Esophagus (tissue), 2 donors: ENCODE results near the gene MTRFR. TPM values are rescaled to one million over a fixed set of nuclear protein-coding genes. Genes with fewer than 3 reads are reported as not detected.

Experiments used
- H3K27ac ChIP-seq, 2 donors: one replicate each; pipeline ENCODE4 v1.5.1; 2013; ENCODE audit warnings: low read depth in 2 of 2, mild to moderate bottlenecking in 2 of 2, inconsistent platforms in 1 of 2, low read length in 1 of 2, moderate library complexity in 1 of 2
- H3K27me3 ChIP-seq, 2 donors: one replicate each; pipeline ENCODE4 v1.6.1; 2013; ENCODE audit warnings: low read length in 2 of 2, control low read depth in 1 of 2, mild to moderate bottlenecking in 1 of 2; ENCODE audit not compliant: insufficient read depth in 2 of 2, control insufficient read depth in 1 of 2
- H3K36me3 ChIP-seq, 2 donors: one replicate each; pipeline ENCODE4 v1.6.1; 2013; ENCODE audit warnings: low read length in 1 of 2; ENCODE audit not compliant: control insufficient read depth in 2 of 2, insufficient read depth in 2 of 2
- H3K4me1 ChIP-seq, 2 donors: one replicate each; pipeline ENCODE4 v1.6.1; 2013; ENCODE audit warnings: low read length in 1 of 2; ENCODE audit not compliant: control insufficient read depth in 2 of 2, insufficient read depth in 2 of 2
- H3K4me3 ChIP-seq, 2 donors: one replicate each; pipeline ENCODE4 v1.5.1; 2013; ENCODE audit warnings: low read length in 2 of 2, mild to moderate bottlenecking in 2 of 2, low read depth in 1 of 2, moderate library complexity in 1 of 2
- H3K9me3 ChIP-seq, 2 donors: one replicate each; pipeline ENCODE4 v1.6.1; 2013; ENCODE audit warnings: mild to moderate bottlenecking in 2 of 2, low read depth in 1 of 2, low read length in 1 of 2, moderate library complexity in 1 of 2; ENCODE audit not compliant: control insufficient read depth in 2 of 2, insufficient read depth in 1 of 2
- WGBS, 2 donors: extraction: QIAGEN DNeasy Blood & Tissue Kit; methylation state at CpG; one replicate each; pipeline ENCODE4 v1.1.7; 2013; 5-methylcytosine and 5-hydroxymethylcytosine counted together
- polyA plus RNA-seq, 2 donors: library from polyadenylated mRNA; stranded (reverse); fragments of 200-250 nt; gene quantifications; one replicate each; pipeline ENCODE4 v1.2.3, GENCODE V29; 2013
- donor health status: healthy with polysubstance abuse.
- donor health status: Bipolar disorder and iron deficiency.

Gene MTRFR
- polyA plus RNA-seq, 2 donors: 6.3 to 10.6 TPM

DNA sequence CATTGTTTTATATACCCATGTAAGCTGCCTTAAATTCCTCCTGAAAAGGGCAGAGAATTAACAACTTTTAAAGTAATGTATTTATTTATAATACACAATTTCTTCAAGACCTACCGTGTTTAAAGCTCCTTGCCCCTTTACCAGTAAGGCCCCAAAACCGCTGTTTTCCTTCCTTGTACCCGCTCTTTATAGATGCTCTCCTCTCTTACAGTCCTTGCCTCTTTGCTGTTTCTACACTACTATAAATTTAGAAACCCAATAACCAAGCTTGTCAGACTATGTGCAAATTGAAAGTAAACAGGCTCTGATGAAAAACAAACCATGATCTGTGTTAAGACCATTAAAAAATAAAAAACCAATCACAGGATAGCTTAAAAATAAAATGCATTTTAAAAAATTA is 4.2 kb upstream of the MTRFR start:
- no peak overlapping the region for H3K4me3 ChIP-seq
- no peak overlapping the region for H3K27ac ChIP-seq
- H3K9me3 ChIP-seq: no peaks in the 10 kb centered on the region
- no peaks in the 10 kb centered on the region for H3K27me3 ChIP-seq
- 72 to 84% methylated on average over 3 of the region's 3 CpGs for WGBS, 2 donors
- H3K4me1 ChIP-seq: peaks cover 0 to 4% of the 10 kb centered on the region in 2 donors
- H3K36me3 ChIP-seq: no peaks in the 10 kb centered on the region

DNA sequence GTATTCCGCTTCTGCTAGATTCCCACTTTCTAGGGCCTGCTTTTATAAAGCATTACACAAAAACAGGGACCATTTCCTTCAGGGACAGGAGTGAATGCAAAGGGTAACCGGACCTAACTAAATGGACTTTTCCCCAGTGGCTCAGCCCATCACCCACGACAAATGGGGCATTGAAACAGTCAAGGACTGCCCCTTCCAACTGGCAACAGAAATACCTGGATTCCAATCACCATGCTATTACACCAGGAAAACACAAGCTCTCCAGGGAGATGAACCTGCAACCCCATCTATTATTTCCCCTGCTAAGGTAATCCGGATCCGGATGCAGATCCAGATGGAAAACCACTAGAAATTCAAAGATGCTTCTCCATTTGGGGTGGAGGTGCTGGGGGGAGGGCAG is 1.3 kb upstream of the MTRFR start:
- H3K9me3 ChIP-seq: no peaks in the 10 kb centered on the region
- H3K27me3 ChIP-seq: no peaks in the 10 kb centered on the region
- H3K36me3 ChIP-seq: no peaks in the 10 kb centered on the region
- H3K4me3 ChIP-seq: peak overlapping the region in 1 of 2 donors; percentile 81
- 25% methylated on average over 5 of the region's 5 CpGs for WGBS, 2 donors
- no peak overlapping the region for H3K27ac ChIP-seq
- H3K4me1 ChIP-seq: peaks cover 0 to 4% of the 10 kb centered on the region in 2 donors

DNA sequence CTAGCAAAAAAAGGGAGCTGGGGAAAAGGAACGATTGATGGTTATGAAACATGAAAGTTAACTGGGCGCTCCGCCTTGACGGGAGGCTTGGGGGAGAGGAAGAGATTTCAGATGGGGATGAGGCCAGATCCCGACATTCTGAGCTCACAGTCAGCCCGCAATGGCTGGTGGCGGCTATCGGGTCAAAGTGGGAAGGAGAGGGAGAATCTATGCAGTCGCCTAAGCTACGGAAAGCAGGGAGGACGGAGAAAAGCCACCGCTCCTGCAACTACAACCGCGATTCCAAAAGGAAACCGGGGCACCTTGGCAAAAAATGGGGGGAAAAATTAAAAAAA is 797 bp upstream of the MTRFR start:
- WGBS, 2 donors: 0% methylated on average over 15 of the region's 15 CpGs
- Histone ChIP-seq H3K27ac (peak overlapping the region; percentile 90 to 92), H3K4me1 (peaks cover 0 to 4% of the 10 kb centered on the region in 2 donors), H3K36me3 (no peaks in the 10 kb centered on the region), H3K4me3 (peak overlapping the region; percentile 78 to 81), H3K9me3 (no peaks in the 10 kb centered on the region), H3K27me3 (no peaks in the 10 kb centered on the region)

DNA sequence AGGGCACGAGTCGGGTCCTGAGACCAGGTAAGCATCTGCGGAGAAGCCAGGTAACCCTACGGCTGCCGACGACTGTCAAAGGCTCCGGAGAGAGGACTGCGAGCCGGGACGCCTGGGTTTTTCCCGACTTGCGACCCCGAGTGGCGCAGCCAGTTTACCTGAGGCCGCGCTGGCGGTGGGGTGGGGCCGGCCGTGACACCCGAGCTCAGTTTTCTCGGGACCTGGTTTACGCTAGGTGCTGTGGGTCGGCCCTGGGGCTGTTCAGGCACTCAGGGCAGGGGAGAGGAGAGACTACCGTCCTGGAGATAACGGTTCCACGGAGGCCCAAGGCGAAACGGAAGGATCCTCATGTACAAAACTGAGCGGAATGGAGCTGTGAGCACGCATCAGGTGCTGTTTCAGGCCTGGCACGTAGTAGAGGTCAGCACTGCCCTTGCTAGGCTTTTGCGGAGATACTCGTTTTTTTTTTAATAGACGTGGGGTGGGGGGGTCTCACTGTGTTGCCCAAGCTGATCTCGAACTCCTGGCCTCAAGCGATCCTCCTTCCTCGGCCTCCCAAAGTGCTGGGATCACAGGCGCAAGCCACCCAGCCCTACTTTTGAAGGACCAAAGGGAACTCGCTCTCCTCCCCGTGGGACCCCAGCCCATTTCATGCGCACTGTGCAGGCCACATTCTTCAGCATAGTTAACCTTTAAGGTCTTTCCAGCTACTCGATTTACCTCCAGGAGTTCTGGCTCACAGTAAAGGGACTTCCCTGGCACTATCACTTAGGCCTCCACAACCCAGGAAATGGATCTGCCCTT is 471 bp downstream of the MTRFR start:
- H3K36me3 ChIP-seq: no peaks in the 10 kb centered on the region
- no peaks in the 10 kb centered on the region for H3K27me3 ChIP-seq
- peaks cover 0 to 4% of the 10 kb centered on the region in 2 donors for H3K4me1 ChIP-seq
- H3K4me3 ChIP-seq: peak overlapping the region; percentile 81 to 82
- WGBS, 2 donors: 5% methylated on average over 41 to 42 of the region's 42 CpGs
- peak overlapping the region; percentile 95 to 96 for H3K27ac ChIP-seq
- H3K9me3 ChIP-seq: no peaks in the 10 kb centered on the region

DNA sequence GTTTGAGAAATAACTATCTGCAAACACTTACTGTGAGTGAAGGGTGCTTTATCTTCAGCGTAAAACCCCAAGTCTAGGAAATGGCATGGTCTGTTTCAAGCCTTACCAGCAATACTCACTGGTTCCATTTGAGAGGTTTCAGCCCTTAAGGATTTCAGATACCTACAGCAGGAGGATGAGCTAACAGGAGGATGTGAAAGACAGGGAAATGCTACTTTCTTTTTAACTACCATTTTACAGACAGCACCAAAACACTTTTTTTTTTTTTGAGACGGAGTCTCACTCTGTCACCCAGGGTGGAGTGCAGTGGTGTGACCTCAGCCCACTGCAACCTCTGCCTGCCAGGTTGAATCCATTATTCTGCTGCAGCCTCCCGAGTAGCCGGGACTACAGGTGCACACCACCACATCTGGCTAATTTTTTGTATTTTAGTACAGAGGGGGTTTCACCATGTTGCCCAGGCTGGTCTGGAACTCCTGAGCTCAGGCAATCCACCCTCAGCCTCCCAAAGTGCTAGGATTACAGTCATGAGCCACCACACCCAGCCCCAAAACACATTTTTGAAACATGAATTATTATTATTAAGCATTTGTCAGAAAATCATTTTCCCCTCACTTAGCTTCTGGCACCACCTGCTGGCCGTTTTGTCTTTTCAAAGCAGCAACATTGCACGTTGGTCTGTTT is 4.6 kb downstream of the MTRFR start:
- Histone ChIP-seq H3K4me1 (peaks cover 0 to 6% of the 10 kb centered on the region in 2 donors), H3K27me3 (no peaks in the 10 kb centered on the region), H3K36me3 (no peaks in the 10 kb centered on the region), H3K27ac (peak overlapping the region in 1 of 2 donors; percentile 7), H3K4me3 (no peak overlapping the region), H3K9me3 (no peaks in the 10 kb centered on the region)
- 53 to 60% methylated on average over 6 of the region's 6 CpGs for WGBS, 2 donors

DNA sequence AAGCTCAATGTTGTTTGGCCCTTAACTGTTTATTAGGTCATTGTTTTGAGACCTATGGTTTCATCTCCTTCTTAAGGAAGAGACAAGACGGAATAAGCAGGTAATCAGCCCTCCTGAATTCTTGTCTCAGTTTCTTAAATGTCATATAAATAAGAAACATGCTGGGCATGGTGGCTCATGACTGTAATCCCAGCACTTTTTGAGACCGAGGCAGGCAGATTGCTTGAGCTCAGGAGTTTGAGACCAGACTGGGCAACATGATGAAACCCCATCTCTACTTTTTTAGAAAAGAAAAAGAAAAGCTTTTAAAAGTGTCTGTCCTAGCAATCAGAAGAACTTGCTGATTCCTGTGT is 5.1 kb downstream of the MTRFR start:
- H3K36me3 ChIP-seq: no peaks in the 10 kb centered on the region
- H3K4me3 ChIP-seq: no peak overlapping the region
- no peaks in the 10 kb centered on the region for H3K27me3 ChIP-seq
- 54 to 56% methylated on average over 2 of the region's 2 CpGs for WGBS, 2 donors
- no peaks in the 10 kb centered on the region for H3K9me3 ChIP-seq
- peaks cover 0 to 6% of the 10 kb centered on the region in 2 donors for H3K4me1 ChIP-seq
- H3K27ac ChIP-seq: no peak overlapping the region

DNA sequence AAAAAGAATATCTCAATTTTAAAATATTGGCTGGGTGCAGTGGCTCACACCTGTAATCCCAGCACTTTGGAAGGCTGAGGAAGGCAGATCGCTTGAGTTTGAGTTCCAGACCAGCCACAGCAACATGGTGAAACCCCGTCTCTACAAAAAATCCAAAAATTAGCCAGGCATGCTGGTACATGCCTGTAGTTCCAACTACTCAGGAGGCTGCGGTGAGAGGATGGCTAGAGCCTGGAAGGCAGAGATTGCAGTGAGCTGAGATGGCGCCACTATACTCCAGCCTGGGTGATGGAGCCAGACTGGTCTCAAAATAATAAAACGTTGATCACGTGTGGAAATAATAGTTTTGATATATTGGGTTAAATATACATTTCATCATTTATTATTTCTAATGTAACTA is 5.7 kb downstream of the MTRFR start:
- Histone ChIP-seq H3K27ac (no peak overlapping the region), H3K4me3 (no peak overlapping the region), H3K36me3 (no peaks in the 10 kb centered on the region), H3K4me1 (peaks cover 0 to 3% of the 10 kb centered on the region in 2 donors), H3K27me3 (no peaks in the 10 kb centered on the region), H3K9me3 (no peaks in the 10 kb centered on the region)
- 60 to 77% methylated on average over 6 of the region's 6 CpGs for WGBS, 2 donors

DNA sequence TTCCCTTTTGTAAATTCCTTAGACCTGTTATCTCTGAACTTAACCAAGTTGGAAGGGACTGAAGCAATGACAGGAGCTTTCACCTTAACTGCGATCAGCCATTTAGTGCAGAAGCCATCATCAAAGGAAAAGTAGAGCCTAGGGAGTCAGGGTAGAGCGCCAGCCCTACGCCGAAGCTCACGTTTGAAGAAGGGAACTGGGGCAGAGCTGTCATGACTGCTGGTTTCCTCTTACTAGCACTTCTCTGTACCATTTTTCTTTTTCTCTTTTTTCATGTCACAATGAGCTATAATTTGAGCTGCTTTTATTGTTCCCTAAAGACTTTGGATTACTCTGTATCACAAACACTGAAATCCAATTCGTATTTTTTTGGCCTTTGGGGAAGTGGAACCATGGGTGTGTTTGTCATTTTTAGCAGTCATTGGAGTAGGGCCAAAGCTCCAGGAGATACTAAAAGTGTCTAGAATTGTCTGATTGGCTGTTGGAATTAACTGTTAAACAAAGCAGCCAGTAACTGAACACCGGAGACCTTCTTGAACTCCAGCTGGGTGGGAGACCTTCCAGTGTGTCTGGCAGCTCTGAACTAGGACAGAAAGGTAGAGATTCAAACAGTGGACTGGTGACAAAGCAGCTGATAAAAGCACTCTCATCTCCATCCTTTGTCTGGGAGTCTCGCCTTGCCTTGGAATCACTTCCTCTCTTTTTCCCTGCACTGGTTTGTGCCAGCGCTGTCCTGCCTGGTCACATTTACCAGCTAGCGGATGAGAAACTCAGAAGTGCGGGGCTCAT is 9.1 kb downstream of the MTRFR start:
- H3K36me3 ChIP-seq: no peaks in the 10 kb centered on the region
- peak overlapping the region in 1 of 2 donors; percentile 48 for H3K27ac ChIP-seq
- no peaks in the 10 kb centered on the region for H3K27me3 ChIP-seq
- peaks cover 0 to 3% of the 10 kb centered on the region in 2 donors for H3K4me1 ChIP-seq
- H3K4me3 ChIP-seq: no peak overlapping the region
- H3K9me3 ChIP-seq: no peaks in the 10 kb centered on the region
- WGBS, 2 donors: 33 to 43% methylated on average over 11 of the region's 11 CpGs

DNA sequence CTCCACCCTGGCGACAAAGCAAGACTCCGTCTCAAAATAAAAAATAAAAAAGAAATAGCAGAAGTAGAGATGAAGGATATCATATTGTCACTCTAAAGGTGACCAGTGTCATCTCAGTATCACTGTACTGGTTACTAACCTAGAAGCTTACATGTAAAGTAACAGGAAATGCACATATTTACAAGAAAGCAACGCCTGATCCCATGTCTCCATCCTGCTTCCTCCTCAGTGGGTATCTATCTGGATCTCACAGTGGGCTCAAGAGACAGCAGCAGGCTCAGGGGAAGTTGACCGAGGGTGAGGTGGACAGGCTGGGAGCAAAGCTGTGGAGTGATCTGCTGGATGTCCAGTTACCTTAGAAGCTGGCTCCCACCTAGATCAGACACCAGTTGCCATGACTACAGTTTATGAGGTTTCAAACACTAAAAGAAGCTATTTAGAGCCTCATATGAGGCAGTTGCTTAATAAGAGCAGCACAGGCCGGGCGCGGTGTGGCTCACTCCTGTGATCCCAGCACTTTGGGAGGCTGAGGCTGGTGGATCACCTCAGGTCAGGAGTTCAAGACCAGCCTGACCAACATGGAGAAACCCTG is 10.5 kb downstream of the MTRFR start:
- Histone ChIP-seq H3K4me3 (no peak overlapping the region), H3K36me3 (no peaks in the 10 kb centered on the region), H3K27me3 (no peaks in the 10 kb centered on the region), H3K4me1 (peaks cover 0 to 3% of the 10 kb centered on the region in 2 donors), H3K9me3 (no peaks in the 10 kb centered on the region), H3K27ac (no peak overlapping the region)
- 77 to 80% methylated on average over 7 of the region's 7 CpGs for WGBS, 2 donors
